Right lobe of liver (tissue), 6 donors: Measurements from ENCODE around the gene CA12. TPM values are rescaled to one million over a fixed set of nuclear protein-coding genes. Genes with fewer than 3 reads are reported as not detected.

Experiments
- ATAC-seq, 4 donors: fragments of 200-7000 bp; cut with Tn5 transposase; one replicate each; pipeline ENCODE4 v1.9.1; 2020; ENCODE audit warnings: mild to moderate bottlenecking in 4 of 4, moderate library complexity in 4 of 4
- DNase-seq, 3 donors: peaks; one replicate each; pipeline ENCODE4 v3.0.0-alpha.2; 2020
- H3K27ac ChIP-seq, 3 donors: fragments of 200-600 bp; one replicate each; pipeline ENCODE4 v1.8.0; 2022
- H3K27me3 ChIP-seq, 2 donors: fragments of 200-600 bp; one replicate each; pipeline ENCODE4 v1.8.0; 2022
- H3K36me3 ChIP-seq, 4 donors: fragments of 200-600 bp; sonication (generic) in 1 of 4; one replicate each; pipeline versions ENCODE4 v1.5.1 to v1.8.0; 2017 to 2022; ENCODE audit warnings: control low read depth in 1 of 4
- H3K4me1 ChIP-seq, 4 donors: fragments of 200-600 bp; sonication (generic) in 1 of 4; one replicate each; pipeline versions ENCODE4 v1.5.1 to v1.8.0; 2017 to 2022; ENCODE audit warnings: control low read depth in 1 of 4
- H3K4me3 ChIP-seq, 3 donors: fragments of 200-600 bp; one replicate each; pipeline ENCODE4 v1.8.0; 2022
- H3K9me3 ChIP-seq, 4 donors: fragments of 200-600 bp; sonication (generic) in 1 of 4; one replicate each; pipeline versions ENCODE4 v1.5.1 to v1.8.0; 2017 to 2022; ENCODE audit warnings: control low read depth in 1 of 4
- CTCF ChIP-seq, 4 donors: fragments of 200-600 bp in 3 of 4; fragments of 450-650 bp in 1 of 4; IDR thresholded peaks; one replicate each; pipeline versions ENCODE4 v1.5.1 to v1.8.0; 2016 to 2022; ENCODE audit warnings: antibody characterized with exemption in 4 of 4, mild to moderate bottlenecking in 2 of 4
- POLR2A ChIP-seq: fragments of 450-650 bp; IDR thresholded peaks from one replicate; pipeline ENCODE4 v1.6.1; 2017; ENCODE audit warnings: antibody characterized with exemption, mild to moderate bottlenecking
- WGBS: methylation state at CpG from one replicate; pipeline ENCODE4 v1.1.6; 2018; ENCODE audit warnings: low coverage, low lambda C conversion rate; ENCODE audit not compliant: insufficient coverage; ENCODE audit errors: missing lambda C conversion rate; 5-methylcytosine and 5-hydroxymethylcytosine counted together
- intact Hi-C, 2 donors: fragments of 100-400 bp; cut with DNase I; formaldehyde crosslinking; loops; one replicate each; pipeline versions ENCODE4 v1.11.2 to v1.14.1; 2022
- total RNA-seq, 6 experiments: library from RNA; depleted of rRNA in 2 of 6; stranded (reverse); fragments of >200 nt in 2 of 6; fragmentation: NEBNext Ultra II Directional in 3 of 6; extraction: Animal tissue kit (Norgen Biotek cat#: 25700) in 3 of 6; gene quantifications; one replicate each; pipeline versions ENCODE4 v1.1.0 to v1.2.4, GENCODE V29; 2016 to 2023
- donor health status: DM: no; HTN: yes; CAD: no.
- donor health status: DM: no; HTN: no; CAD: no.
- donor health status: DM: no; HTN: no; CAD: no.
- donor health status: DM: no; HTN: yes; CAD: no.
- donor health status: DM: no; HTN: yes; CAD: no.

Gene CA12
- total RNA-seq, 6 experiments from 2014 or later, result 0.02 to 18.3 (median 1.4) TPM

- no peak overlapping the region for H3K27ac ChIP-seq
- TF ChIP-seq POLR2A, result no peak
- no peak for TF ChIP-seq CTCF (IDR thresholded peaks at IDR 0.05)
- no peak for ATAC-seq
- no peaks in the 10 kb centered on the region for H3K36me3 ChIP-seq
- intact Hi-C loops, result no loop called here
- H3K27me3 ChIP-seq, result no peaks in the 10 kb centered on the region
- H3K4me3 ChIP-seq, result no peak overlapping the region
- no peaks in the 10 kb centered on the region for H3K9me3 ChIP-seq
- no peaks in the 10 kb centered on the region for H3K4me1 ChIP-seq
- no peak for DNase-seq
- 84% methylated on average over 7 of the region's 7 CpGs for WGBS
Measured at GRCh38 chr15:63299943-63300575, 81.6 kb downstream of the CA12 start.

GRCh38 chr15:63296195-63296594 is 85.5 kb downstream of the CA12 start:
- no peaks in the 10 kb centered on the region for H3K36me3 ChIP-seq
- no peak overlapping the region for H3K4me3 ChIP-seq
- intact Hi-C loops, result no loop called here
- H3K27ac ChIP-seq, result no peak overlapping the region
- no peaks in the 10 kb centered on the region for H3K4me1 ChIP-seq
- H3K27me3 ChIP-seq, result no peaks in the 10 kb centered on the region
- peak; percentile 49 to 61 (median 55) for DNase-seq
- 17% methylated on average over 5 of the region's 6 CpGs for WGBS
- ATAC-seq, result peak; percentile 76 to 87 (median 79)
- H3K9me3 ChIP-seq, result no peaks in the 10 kb centered on the region
- TF ChIP-seq CTCF (IDR thresholded peaks at IDR 0.05) (no peak), POLR2A (no peak)

- TF ChIP-seq CTCF (IDR thresholded peaks at IDR 0.05) (no peak), POLR2A (no peak)
- DNase-seq, result no peak
- H3K27me3 ChIP-seq, result no peaks in the 10 kb centered on the region
- intact Hi-C loops, result no loop called here
- no peaks in the 10 kb centered on the region for H3K4me1 ChIP-seq
- no peak overlapping the region for H3K27ac ChIP-seq
- H3K9me3 ChIP-seq, result no peaks in the 10 kb centered on the region
- H3K4me3 ChIP-seq, result no peak overlapping the region
- no peak for ATAC-seq
- no peaks in the 10 kb centered on the region for H3K36me3 ChIP-seq
Measured at GRCh38 chr15:63295341-63295740, 86.3 kb downstream of the CA12 start.

- intact Hi-C loops, result loop anchor here in 1 of 2 donors (5.0 kb wide), 1 partner anchor 108 kb away; no protein-coding TSS in a partner anchor
- TF ChIP-seq CTCF (IDR thresholded peaks at IDR 0.05) (no peak), POLR2A (no peak)
- 97% methylated on average over 3 of the region's 3 CpGs for WGBS
- H3K36me3 ChIP-seq, result no peaks in the 10 kb centered on the region
- H3K9me3 ChIP-seq, result no peaks in the 10 kb centered on the region
- no peaks in the 10 kb centered on the region for H3K4me1 ChIP-seq
- no peaks in the 10 kb centered on the region for H3K27me3 ChIP-seq
- H3K4me3 ChIP-seq, result no peak overlapping the region
- H3K27ac ChIP-seq, result no peak overlapping the region
- DNase-seq, result no peak
- ATAC-seq, result peak in 3 of 4 donors; percentile 23 to 49 (median 47)
Measured at GRCh38 chr15:63294359-63294758, 87.3 kb downstream of the CA12 start.

- H3K4me3 ChIP-seq, result no peak overlapping the region
- H3K36me3 ChIP-seq, result no peaks in the 10 kb centered on the region
- no peaks in the 10 kb centered on the region for H3K4me1 ChIP-seq
- no peaks in the 10 kb centered on the region for H3K9me3 ChIP-seq
- TF ChIP-seq CTCF (IDR thresholded peaks at IDR 0.05) (no peak), POLR2A (no peak)
- H3K27me3 ChIP-seq, result no peaks in the 10 kb centered on the region
- DNase-seq, result no peak
- H3K27ac ChIP-seq, result no peak overlapping the region
- ATAC-seq, result no peak
- intact Hi-C loops, result loop anchor here in 1 of 2 donors (5.0 kb wide), 1 partner anchor 110 kb away; no protein-coding TSS in a partner anchor
- 78% methylated on average over 5 of the region's 5 CpGs for WGBS
Measured at GRCh38 chr15:63292771-63293170, 88.9 kb downstream of the CA12 start.
